ENCODE results near the gene LCE4A.
"Not testable (repeated sequence)": the region's sequence is repeated elsewhere in the genome, so short reads cannot be mapped to it uniquely, and the experiment has no call there.

Gene LCE4A

GRCh38 chr1:152679459-152679858 lies 28.5 kb upstream of the LCE4A start:
- Histone ChIP-seq H3K36me3 (ENCODE audit: control insufficient read depth in 4 of 4, insufficient read depth in 4 of 4, low read length in 3 of 4) (no peaks in the 10 kb centered on the region), H3K4me1 (ENCODE audit: control extremely low read depth in 1 of 4, control insufficient read depth in 4 of 4, insufficient read depth in 4 of 4, low read length in 3 of 4) (no peaks in the 10 kb centered on the region), H3K27ac (ENCODE audit: insufficient read depth in 1 of 2, low read depth in 1 of 2, low read length in 2 of 2, poor library complexity in 1 of 2, severe bottlenecking in 2 of 2) (no peak overlapping the region), H3K4me3 (ENCODE audit: control insufficient read depth in 1 of 7, extremely low read depth in 1 of 7, insufficient read depth in 4 of 7, low read depth in 2 of 7, low read length in 6 of 7) (no peak overlapping the region), H3K9me3 (ENCODE audit: control extremely low read depth in 1 of 5, control insufficient read depth in 4 of 5, insufficient read depth in 2 of 5, low read depth in 1 of 5, low read length in 4 of 5) (no peaks in the 10 kb centered on the region), H3K27me3 (replicated peaks in 2 of 5; ENCODE audit: control insufficient read depth in 4 of 5, insufficient read depth in 5 of 5, low read length in 4 of 5) (peaks cover 0 to 31% (median 7%) of the 10 kb centered on the region in 5 experiments)
- no peak for DNase-seq
- POLR2A ChIA-PET, result no interaction called here
- CTCF ChIA-PET, result no interaction called here
- WGBS (ENCODE audit: insufficient coverage), result 86% methylated on average over 6 of the region's 6 CpGs

GRCh38 chr1:152681616-152682015 lies 26.3 kb upstream of the LCE4A start:
- peaks cover 0 to 32% (median 7%) of the 10 kb centered on the region in 5 experiments for H3K27me3 ChIP-seq (replicated peaks in 2 of 5; ENCODE audit: control insufficient read depth in 4 of 5, insufficient read depth in 5 of 5, low read length in 4 of 5)
- POLR2A ChIA-PET, result no interaction called here
- CTCF ChIA-PET, result no interaction called here
- H3K4me3 ChIP-seq (ENCODE audit: control insufficient read depth in 1 of 7, extremely low read depth in 1 of 7, insufficient read depth in 4 of 7, low read depth in 2 of 7, low read length in 6 of 7), result no peak overlapping the region
- H3K4me1 ChIP-seq (ENCODE audit: control extremely low read depth in 1 of 4, control insufficient read depth in 4 of 4, insufficient read depth in 4 of 4, low read length in 3 of 4), result no peaks in the 10 kb centered on the region
- 75% methylated on average over 1 of the region's 2 CpGs for WGBS (ENCODE audit: insufficient coverage)
- no peak for DNase-seq
- H3K27ac ChIP-seq (ENCODE audit: insufficient read depth in 1 of 2, low read depth in 1 of 2, low read length in 2 of 2, poor library complexity in 1 of 2, severe bottlenecking in 2 of 2), result no peak overlapping the region
- no peaks in the 10 kb centered on the region for H3K9me3 ChIP-seq (ENCODE audit: control extremely low read depth in 1 of 5, control insufficient read depth in 4 of 5, insufficient read depth in 2 of 5, low read depth in 1 of 5, low read length in 4 of 5)
- H3K36me3 ChIP-seq (ENCODE audit: control insufficient read depth in 4 of 4, insufficient read depth in 4 of 4, low read length in 3 of 4), result no peaks in the 10 kb centered on the region

GRCh38 chr1:152683846-152684245 lies 24.1 kb upstream of the LCE4A start:
- H3K36me3 ChIP-seq (ENCODE audit: control insufficient read depth in 4 of 4, insufficient read depth in 4 of 4, low read length in 3 of 4), result no peaks in the 10 kb centered on the region
- H3K4me1 ChIP-seq (ENCODE audit: control extremely low read depth in 1 of 4, control insufficient read depth in 4 of 4, insufficient read depth in 4 of 4, low read length in 3 of 4), result no peaks in the 10 kb centered on the region
- ChIA-PET POLR2A (interaction anchor here (0.6 kb wide), 1 partner anchor 26 kb away, joined by 4 read pairs; no protein-coding TSS in a partner anchor), CTCF (no interaction called here)
- DNase-seq, result no peak
- H3K27ac ChIP-seq (ENCODE audit: insufficient read depth in 1 of 2, low read depth in 1 of 2, low read length in 2 of 2, poor library complexity in 1 of 2, severe bottlenecking in 2 of 2), result no peak overlapping the region
- peaks cover 0 to 19% (median 5%) of the 10 kb centered on the region in 5 experiments for H3K27me3 ChIP-seq (replicated peaks in 2 of 5; ENCODE audit: control insufficient read depth in 4 of 5, insufficient read depth in 5 of 5, low read length in 4 of 5)
- H3K4me3 ChIP-seq (ENCODE audit: control insufficient read depth in 1 of 7, extremely low read depth in 1 of 7, insufficient read depth in 4 of 7, low read depth in 2 of 7, low read length in 6 of 7), result no peak overlapping the region
- H3K9me3 ChIP-seq (ENCODE audit: control extremely low read depth in 1 of 5, control insufficient read depth in 4 of 5, insufficient read depth in 2 of 5, low read depth in 1 of 5, low read length in 4 of 5), result no peaks in the 10 kb centered on the region

GRCh38 chr1:152685823-152686222 lies 22.1 kb upstream of the LCE4A start, which contains the start of gene LCE2B:
TSS of gene LCE2B (plus strand) at chr1:152686123. CDS start at chr1:152686844, 721 bp downstream.
- POLR2A ChIA-PET; H3K9me3 ChIP-seq (ENCODE audit: control extremely low read depth in 1 of 5, control insufficient read depth in 4 of 5, insufficient read depth in 2 of 5, low read depth in 1 of 5, low read length in 4 of 5); H3K36me3 ChIP-seq (ENCODE audit: control insufficient read depth in 4 of 4, insufficient read depth in 4 of 4, low read length in 3 of 4); H3K4me1 ChIP-seq (ENCODE audit: control extremely low read depth in 1 of 4, control insufficient read depth in 4 of 4, insufficient read depth in 4 of 4, low read length in 3 of 4); CTCF ChIA-PET; H3K4me3 ChIP-seq (ENCODE audit: control insufficient read depth in 1 of 7, extremely low read depth in 1 of 7, insufficient read depth in 4 of 7, low read depth in 2 of 7, low read length in 6 of 7); DNase-seq; H3K27ac ChIP-seq (ENCODE audit: insufficient read depth in 1 of 2, low read depth in 1 of 2, low read length in 2 of 2, poor library complexity in 1 of 2, severe bottlenecking in 2 of 2): not testable (repeated sequence)
- WGBS (ENCODE audit: insufficient coverage), result 88% methylated on average over 1 of the region's 4 CpGs
- H3K27me3 ChIP-seq (replicated peaks in 2 of 5; ENCODE audit: control insufficient read depth in 4 of 5, insufficient read depth in 5 of 5, low read length in 4 of 5), result peaks cover 0 to 10% (median 2%) of the 10 kb centered on the region in 5 experiments

GRCh38 chr1:152697701-152698600 lies 10.0 kb upstream of the LCE4A start, which contains the start of gene LCE2A:
TSS of gene LCE2A (plus strand) at chr1:152698345. CDS start at chr1:152698902, 557 bp downstream.
- H3K27ac ChIP-seq (ENCODE audit: insufficient read depth in 1 of 2, low read depth in 1 of 2, low read length in 2 of 2, poor library complexity in 1 of 2, severe bottlenecking in 2 of 2), result no peak within 1 kb of the TSS
- no peak within 1 kb of the TSS for H3K4me3 ChIP-seq (ENCODE audit: control insufficient read depth in 1 of 7, extremely low read depth in 1 of 7, insufficient read depth in 4 of 7, low read depth in 2 of 7, low read length in 6 of 7)
- ChIA-PET POLR2A (no interaction called here), CTCF (no interaction called here)
- no peak for DNase-seq
- H3K36me3 ChIP-seq (ENCODE audit: control insufficient read depth in 4 of 4, insufficient read depth in 4 of 4, low read length in 3 of 4), result no peaks in the 10 kb centered on the region
- no peaks in the 10 kb centered on the region for H3K4me1 ChIP-seq (ENCODE audit: control extremely low read depth in 1 of 4, control insufficient read depth in 4 of 4, insufficient read depth in 4 of 4, low read length in 3 of 4)
- peaks cover 0 to 5% (median 0%) of the 10 kb centered on the region in 5 experiments for H3K27me3 ChIP-seq (replicated peaks in 2 of 5; ENCODE audit: control insufficient read depth in 4 of 5, insufficient read depth in 5 of 5, low read length in 4 of 5)
- WGBS (ENCODE audit: insufficient coverage), result 40% methylated on average over 1 of the region's 4 CpGs
- no peaks in the 10 kb centered on the region for H3K9me3 ChIP-seq (ENCODE audit: control extremely low read depth in 1 of 5, control insufficient read depth in 4 of 5, insufficient read depth in 2 of 5, low read depth in 1 of 5, low read length in 4 of 5)

GRCh38 chr1:152699746-152700145 lies 8.2 kb upstream of the LCE4A start:
- ChIA-PET CTCF (no interaction called here), POLR2A (no interaction called here)
- Histone ChIP-seq H3K9me3 (ENCODE audit: control extremely low read depth in 1 of 5, control insufficient read depth in 4 of 5, insufficient read depth in 2 of 5, low read depth in 1 of 5, low read length in 4 of 5) (no peaks in the 10 kb centered on the region), H3K36me3 (ENCODE audit: control insufficient read depth in 4 of 4, insufficient read depth in 4 of 4, low read length in 3 of 4) (no peaks in the 10 kb centered on the region), H3K27ac (ENCODE audit: insufficient read depth in 1 of 2, low read depth in 1 of 2, low read length in 2 of 2, poor library complexity in 1 of 2, severe bottlenecking in 2 of 2) (no peak overlapping the region), H3K4me1 (ENCODE audit: control extremely low read depth in 1 of 4, control insufficient read depth in 4 of 4, insufficient read depth in 4 of 4, low read length in 3 of 4) (no peaks in the 10 kb centered on the region), H3K27me3 (replicated peaks in 2 of 5; ENCODE audit: control insufficient read depth in 4 of 5, insufficient read depth in 5 of 5, low read length in 4 of 5) (peaks cover 0 to 5% (median 0%) of the 10 kb centered on the region in 5 experiments), H3K4me3 (ENCODE audit: control insufficient read depth in 1 of 7, extremely low read depth in 1 of 7, insufficient read depth in 4 of 7, low read depth in 2 of 7, low read length in 6 of 7) (no peak overlapping the region)
- DNase-seq, result no peak
- 100% methylated on average over 2 of the region's 4 CpGs for WGBS (ENCODE audit: insufficient coverage)

- Histone ChIP-seq H3K36me3 (ENCODE audit: control insufficient read depth in 4 of 4, insufficient read depth in 4 of 4, low read length in 3 of 4) (no peaks in the 10 kb centered on the region), H3K4me3 (ENCODE audit: control insufficient read depth in 1 of 7, extremely low read depth in 1 of 7, insufficient read depth in 4 of 7, low read depth in 2 of 7, low read length in 6 of 7) (no peak overlapping the region), H3K27ac (ENCODE audit: insufficient read depth in 1 of 2, low read depth in 1 of 2, low read length in 2 of 2, poor library complexity in 1 of 2, severe bottlenecking in 2 of 2) (no peak overlapping the region), H3K27me3 (replicated peaks in 2 of 5; ENCODE audit: control insufficient read depth in 4 of 5, insufficient read depth in 5 of 5, low read length in 4 of 5) (peaks cover 0 to 14% (median 0%) of the 10 kb centered on the region in 5 experiments), H3K9me3 (ENCODE audit: control extremely low read depth in 1 of 5, control insufficient read depth in 4 of 5, insufficient read depth in 2 of 5, low read depth in 1 of 5, low read length in 4 of 5) (peaks cover 0 to 4% (median 2%) of the 10 kb centered on the region in 5 experiments), H3K4me1 (ENCODE audit: control extremely low read depth in 1 of 4, control insufficient read depth in 4 of 4, insufficient read depth in 4 of 4, low read length in 3 of 4) (no peaks in the 10 kb centered on the region)
- ChIA-PET POLR2A (no interaction called here), CTCF (interaction anchor here (0.9 kb wide), 1 partner anchor 11 kb away, joined by 3 read pairs; no protein-coding TSS in a partner anchor)
- no peak for DNase-seq
Observed at GRCh38 chr1:152718238-152718637, 10.3 kb downstream of the LCE4A start.

Data from common myeloid progenitor, CD34-positive (primary cell).